ENCODE results near the gene CELF1.

DNA sequence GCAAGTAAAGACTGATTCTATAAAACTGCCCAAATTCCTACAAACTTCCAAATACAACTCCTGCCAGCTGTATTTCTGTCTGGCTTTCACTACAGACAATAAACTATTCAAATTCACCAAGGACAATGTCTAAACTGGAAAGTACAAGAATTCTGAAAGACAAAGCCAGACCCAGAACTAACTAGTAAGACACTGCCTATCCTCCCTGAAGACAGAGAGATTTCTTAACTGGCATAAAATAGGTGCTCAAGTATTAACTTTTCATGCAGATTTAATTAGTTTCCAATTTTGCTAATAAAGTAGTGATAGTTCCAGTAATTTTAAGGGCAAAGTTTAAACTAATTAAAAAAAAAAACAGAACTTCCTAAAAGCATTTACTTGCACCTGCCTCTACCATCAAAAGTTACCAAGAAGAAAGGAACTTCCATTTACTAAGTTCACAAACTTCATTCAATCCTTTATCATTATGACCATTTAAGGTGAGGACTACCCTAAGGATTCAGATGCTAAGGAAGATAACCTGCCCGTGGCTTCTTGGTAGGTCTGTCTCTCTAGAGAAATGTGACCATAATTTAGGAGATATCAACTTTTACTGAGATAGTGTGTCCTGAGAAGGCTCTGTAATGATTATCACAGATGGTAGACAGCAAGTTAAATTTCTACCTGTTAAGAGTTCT, 45.2 kb downstream of the CELF1 start:
- TF ChIP-seq POLR2A (IDR thresholded peaks at IDR 0.05): no peak
- TF ChIP-seq, protein P1, sequence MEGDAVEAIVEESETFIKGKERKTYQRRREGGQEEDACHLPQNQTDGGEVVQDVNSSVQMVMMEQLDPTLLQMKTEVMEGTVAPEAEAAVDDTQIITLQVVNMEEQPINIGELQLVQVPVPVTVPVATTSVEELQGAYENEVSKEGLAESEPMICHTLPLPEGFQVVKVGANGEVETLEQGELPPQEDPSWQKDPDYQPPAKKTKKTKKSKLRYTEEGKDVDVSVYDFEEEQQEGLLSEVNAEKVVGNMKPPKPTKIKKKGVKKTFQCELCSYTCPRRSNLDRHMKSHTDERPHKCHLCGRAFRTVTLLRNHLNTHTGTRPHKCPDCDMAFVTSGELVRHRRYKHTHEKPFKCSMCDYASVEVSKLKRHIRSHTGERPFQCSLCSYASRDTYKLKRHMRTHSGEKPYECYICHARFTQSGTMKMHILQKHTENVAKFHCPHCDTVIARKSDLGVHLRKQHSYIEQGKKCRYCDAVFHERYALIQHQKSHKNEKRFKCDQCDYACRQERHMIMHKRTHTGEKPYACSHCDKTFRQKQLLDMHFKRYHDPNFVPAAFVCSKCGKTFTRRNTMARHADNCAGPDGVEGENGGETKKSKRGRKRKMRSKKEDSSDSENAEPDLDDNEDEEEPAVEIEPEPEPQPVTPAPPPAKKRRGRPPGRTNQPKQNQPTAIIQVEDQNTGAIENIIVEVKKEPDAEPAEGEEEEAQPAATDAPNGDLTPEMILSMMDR (IDR thresholded peaks at IDR 0.05): no peak
